LNCaP clone FGC (cell line): Measurements from ENCODE around the gene SLC25A17.
"Not testable (repeated sequence)": the region's sequence is repeated elsewhere in the genome, so short reads cannot be mapped to it uniquely, and the experiment has no call there.

Source experiments
- DNase-seq: peaks from one replicate; pipeline ENCODE4 v3.0.0-alpha.2; 2011; ENCODE audit warnings: low read depth
- H3K4me3 ChIP-seq: 2 replicates; pipeline ENCODE4 v1.5.1; 2011; ENCODE audit warnings: mild to moderate bottlenecking, low read depth, low read length, control low read depth
- TF ChIP-seq, protein P1 (sequence below): IDR thresholded peaks from 2 replicates; pipeline ENCODE4 v1.5.1; 2012; ENCODE audit warnings: mild to moderate bottlenecking; ENCODE audit not compliant: control insufficient read depth, insufficient read depth; ENCODE audit errors: extremely low read depth

The SLC25A17 gene

DNA sequence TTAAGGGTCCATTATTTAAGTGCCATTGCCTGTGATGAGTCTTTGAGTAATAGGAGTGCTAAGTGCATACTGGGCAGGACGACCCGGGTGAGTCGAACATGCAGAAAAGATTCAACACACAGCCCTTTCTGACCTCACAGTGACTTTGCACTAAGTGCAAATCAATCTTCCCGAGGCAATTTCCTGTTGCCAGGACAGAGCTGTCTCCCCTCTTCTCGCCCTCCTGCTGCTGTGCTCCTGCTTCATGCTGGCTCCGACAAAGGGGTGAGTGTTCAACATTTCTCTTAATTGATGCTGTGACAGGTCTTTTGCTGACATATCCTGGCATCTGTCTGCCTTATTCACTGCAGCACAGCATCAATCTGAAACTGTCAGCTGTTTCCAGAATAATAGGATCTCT is 97.9 kb downstream of the SLC25A17 start:
- no peak for DNase-seq
- no peak overlapping the region for H3K4me3 ChIP-seq

DNA sequence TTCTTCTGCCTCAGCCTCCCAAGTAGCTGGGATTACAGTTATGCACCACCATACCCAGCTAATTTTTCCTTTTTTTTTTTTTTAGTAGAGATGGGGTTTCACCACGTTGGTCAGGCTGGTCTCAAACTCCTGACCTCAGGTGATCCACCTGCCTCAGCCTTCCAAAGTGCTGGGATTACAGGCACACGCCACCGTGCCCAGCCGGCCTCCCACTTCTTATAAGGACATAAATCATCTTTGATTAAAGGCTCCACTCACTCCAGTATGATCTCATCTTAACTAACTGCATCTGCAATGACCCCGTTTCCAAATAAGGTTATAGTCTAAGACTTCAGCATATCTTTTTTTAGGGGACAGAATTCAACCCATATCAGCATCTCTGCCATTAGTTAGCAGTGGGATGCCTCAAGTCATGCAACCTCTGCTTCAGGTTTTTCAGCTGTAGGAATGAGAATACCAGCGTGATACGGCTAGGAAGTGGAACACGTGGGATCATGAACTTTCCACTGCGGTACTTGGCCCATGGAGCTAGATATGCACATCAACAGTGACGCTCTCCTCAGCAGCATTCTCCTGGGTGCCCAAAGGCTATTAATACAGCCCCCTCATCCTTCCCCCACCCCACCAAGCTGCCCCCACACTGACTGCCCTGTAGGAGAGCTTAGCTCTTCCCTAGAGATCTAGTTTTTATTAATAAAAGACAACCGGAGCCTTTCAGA is 98.4 kb downstream of the SLC25A17 start:
- H3K4me3 ChIP-seq = no peak overlapping the region
- TF ChIP-seq, protein P1, sequence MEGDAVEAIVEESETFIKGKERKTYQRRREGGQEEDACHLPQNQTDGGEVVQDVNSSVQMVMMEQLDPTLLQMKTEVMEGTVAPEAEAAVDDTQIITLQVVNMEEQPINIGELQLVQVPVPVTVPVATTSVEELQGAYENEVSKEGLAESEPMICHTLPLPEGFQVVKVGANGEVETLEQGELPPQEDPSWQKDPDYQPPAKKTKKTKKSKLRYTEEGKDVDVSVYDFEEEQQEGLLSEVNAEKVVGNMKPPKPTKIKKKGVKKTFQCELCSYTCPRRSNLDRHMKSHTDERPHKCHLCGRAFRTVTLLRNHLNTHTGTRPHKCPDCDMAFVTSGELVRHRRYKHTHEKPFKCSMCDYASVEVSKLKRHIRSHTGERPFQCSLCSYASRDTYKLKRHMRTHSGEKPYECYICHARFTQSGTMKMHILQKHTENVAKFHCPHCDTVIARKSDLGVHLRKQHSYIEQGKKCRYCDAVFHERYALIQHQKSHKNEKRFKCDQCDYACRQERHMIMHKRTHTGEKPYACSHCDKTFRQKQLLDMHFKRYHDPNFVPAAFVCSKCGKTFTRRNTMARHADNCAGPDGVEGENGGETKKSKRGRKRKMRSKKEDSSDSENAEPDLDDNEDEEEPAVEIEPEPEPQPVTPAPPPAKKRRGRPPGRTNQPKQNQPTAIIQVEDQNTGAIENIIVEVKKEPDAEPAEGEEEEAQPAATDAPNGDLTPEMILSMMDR = no peak
- no peak for DNase-seq

More for the DNA sequence above, 97.9 kb downstream of the SLC25A17 start:
- TF ChIP-seq, protein P1 = no peak

DNA sequence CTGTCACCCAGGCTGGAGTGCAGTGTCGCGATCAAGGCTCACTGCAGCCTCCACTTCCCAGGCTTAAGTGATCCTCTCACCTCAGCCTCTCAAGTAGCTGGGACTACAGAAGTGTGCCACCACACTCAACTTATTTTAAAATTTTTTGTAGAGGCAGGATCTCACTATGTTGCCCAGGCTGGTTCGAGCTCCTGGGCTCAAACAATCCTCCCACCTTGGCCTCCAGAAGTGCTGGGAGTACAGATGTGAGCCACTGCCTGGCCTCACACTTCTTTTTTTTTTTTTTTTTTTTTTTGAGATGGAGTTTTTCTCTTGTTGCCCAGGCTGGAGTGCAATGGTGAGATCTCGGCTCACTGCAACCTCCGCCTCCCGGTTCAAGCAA is 99.0 kb downstream of the SLC25A17 start:
- DNase-seq, H3K4me3 ChIP-seq: not testable (repeated sequence)
